ENCODE data around the gene AGPS. TPM values are rescaled to one million over a fixed set of nuclear protein-coding genes. Genes with fewer than 3 reads are reported as not detected.

AGPS gene
- total RNA-seq, 1 donor from 2014 or later, result 54.4 TPM

DNA sequence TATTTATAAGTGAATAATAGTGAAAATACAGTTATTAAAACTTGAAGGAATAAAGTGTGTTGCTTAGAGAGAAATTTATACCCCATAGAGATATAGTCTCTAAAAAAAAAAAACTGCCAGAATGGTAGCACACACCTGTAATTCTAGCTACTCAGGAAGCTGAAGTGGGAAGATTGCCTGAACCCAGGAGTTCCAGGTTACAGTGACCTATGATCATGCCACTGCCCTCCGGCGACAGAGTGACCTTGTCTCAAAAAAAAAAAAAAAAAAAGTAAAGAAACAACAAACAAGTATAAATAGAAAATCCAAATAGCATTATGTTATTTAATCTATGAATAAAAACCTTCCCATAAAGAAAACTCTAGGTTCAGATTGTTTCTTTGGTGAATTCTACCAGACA lies 7.4 kb upstream of the AGPS start:
- TF ChIP-seq, protein P1, sequence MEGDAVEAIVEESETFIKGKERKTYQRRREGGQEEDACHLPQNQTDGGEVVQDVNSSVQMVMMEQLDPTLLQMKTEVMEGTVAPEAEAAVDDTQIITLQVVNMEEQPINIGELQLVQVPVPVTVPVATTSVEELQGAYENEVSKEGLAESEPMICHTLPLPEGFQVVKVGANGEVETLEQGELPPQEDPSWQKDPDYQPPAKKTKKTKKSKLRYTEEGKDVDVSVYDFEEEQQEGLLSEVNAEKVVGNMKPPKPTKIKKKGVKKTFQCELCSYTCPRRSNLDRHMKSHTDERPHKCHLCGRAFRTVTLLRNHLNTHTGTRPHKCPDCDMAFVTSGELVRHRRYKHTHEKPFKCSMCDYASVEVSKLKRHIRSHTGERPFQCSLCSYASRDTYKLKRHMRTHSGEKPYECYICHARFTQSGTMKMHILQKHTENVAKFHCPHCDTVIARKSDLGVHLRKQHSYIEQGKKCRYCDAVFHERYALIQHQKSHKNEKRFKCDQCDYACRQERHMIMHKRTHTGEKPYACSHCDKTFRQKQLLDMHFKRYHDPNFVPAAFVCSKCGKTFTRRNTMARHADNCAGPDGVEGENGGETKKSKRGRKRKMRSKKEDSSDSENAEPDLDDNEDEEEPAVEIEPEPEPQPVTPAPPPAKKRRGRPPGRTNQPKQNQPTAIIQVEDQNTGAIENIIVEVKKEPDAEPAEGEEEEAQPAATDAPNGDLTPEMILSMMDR (IDR thresholded peaks at IDR 0.05; ENCODE audit: unreplicated experiment), result no peak
- DNase-seq (ENCODE audit: low spot score), result no peak
- Mint-ChIP-seq H3K27ac (ENCODE audit: unreplicated experiment) (no peak overlapping the region), H3K27me3 (ENCODE audit: unreplicated experiment) (no peaks in the 10 kb centered on the region), H3K36me3 (ENCODE audit: low read depth, unreplicated experiment) (peaks cover 3% of the 10 kb centered on the region), H3K4me1 (ENCODE audit: unreplicated experiment) (peaks cover 3% of the 10 kb centered on the region), H3K9me3 (ENCODE audit: unreplicated experiment) (no peaks in the 10 kb centered on the region), H3K4me3 (ENCODE audit: unreplicated experiment) (no peak overlapping the region)

DNA sequence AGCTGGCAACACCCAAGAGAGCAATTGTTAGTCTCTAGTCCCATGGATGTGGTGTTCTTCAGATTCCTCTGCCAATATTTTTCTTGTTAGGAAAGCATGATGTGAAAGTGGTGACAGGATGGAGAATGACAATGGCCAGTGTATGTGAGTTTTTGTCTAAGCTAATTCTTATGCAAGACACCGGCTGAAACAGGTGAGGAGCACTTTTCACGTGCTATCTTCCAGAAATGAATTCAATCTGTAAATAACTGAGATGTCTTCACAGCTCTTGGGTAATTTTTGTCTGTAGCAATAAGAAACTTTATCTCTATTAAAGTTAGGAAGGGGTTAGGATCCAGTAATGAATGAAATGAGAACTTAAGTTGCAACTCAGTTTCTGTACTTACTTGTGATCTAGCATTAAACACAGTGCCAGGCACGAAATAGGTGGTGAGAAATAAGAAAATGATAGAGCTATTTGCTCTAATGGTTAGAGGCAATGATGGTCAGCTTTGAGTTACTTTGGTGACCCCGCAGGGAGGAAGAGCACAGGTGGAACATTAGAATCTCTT lies 676 bp upstream of the AGPS start:
- Mint-ChIP-seq H3K27me3 (ENCODE audit: unreplicated experiment) (peaks cover 3% of the 10 kb centered on the region), H3K4me3 (ENCODE audit: unreplicated experiment) (peak overlapping the region; percentile 95), H3K36me3 (ENCODE audit: low read depth, unreplicated experiment) (no peaks in the 10 kb centered on the region), H3K9me3 (ENCODE audit: unreplicated experiment) (no peaks in the 10 kb centered on the region), H3K27ac (ENCODE audit: unreplicated experiment) (peak overlapping the region; percentile 44), H3K4me1 (ENCODE audit: unreplicated experiment) (peaks cover 24% of the 10 kb centered on the region)
- DNase-seq (ENCODE audit: low spot score), result no peak
- TF ChIP-seq, protein P1 (IDR thresholded peaks at IDR 0.05; ENCODE audit: unreplicated experiment), result no peak

DNA sequence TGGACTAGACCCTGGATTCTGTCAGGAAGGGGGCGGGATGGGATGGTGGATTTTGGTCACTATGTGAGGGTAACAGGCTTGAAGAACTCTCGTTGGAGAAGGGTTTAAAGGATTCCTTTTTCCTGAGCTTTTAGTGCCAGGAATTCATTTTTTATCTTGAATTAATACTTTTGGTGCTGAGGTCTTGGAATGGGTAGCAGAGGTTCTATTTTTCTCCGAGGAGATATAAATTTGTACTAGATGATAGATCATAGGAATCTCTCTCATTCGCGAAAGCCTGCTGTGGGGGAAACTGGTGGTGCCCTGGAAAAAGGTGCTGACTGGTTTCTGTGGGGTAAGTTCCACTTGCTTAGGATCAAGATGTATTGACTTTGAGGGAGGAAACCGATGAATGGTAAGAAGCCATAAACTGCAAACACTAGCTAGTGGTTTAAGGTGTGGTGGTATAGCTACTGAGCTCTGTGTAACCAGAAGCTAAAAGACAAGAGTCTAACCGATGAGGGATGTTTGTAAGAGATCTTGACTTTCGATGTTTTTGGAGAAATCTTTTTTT lies 706 bp downstream of the AGPS start:
- H3K4me1 Mint-ChIP-seq (ENCODE audit: unreplicated experiment), result peaks cover 24% of the 10 kb centered on the region
- TF ChIP-seq, protein P1 (IDR thresholded peaks at IDR 0.05; ENCODE audit: unreplicated experiment), result no peak

DNA sequence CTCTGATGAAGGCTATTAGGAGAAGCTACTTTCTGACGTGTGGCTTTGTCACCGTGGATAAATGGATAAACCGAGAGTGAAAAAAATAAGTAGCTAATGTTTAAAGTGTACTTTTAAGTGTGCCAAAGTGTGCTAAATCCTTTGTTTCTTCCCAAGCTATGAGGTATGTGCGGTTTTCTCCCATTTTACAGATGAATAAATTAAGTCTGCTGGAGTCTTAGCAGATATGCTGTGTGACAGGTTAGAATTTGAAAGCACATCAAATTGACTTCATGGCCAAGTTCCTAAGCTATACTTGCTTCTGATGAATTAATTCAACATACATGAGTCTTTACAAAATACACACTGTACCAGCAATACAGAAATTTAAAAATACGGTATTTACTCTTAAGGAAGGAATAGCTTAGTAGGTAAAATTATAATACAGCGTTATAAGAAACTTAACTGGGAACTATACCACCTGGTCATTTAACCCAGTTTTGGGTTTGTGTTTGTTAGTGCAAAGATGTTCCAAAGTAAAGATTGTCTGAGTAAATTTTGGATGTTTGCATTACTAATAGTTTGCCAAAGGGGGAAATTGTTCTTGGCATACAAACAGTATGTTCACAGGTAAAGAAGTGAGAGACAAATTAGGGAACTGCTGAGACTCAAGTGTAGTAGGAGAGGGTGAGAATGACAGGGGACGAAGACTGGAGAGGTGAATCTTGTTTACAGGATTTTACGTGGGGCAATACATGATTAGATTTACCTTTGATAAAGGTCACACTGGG lies 1.4 kb downstream of the AGPS start:
- Mint-ChIP-seq H3K9me3 (ENCODE audit: unreplicated experiment) (no peaks in the 10 kb centered on the region), H3K27ac (ENCODE audit: unreplicated experiment) (no peak overlapping the region), H3K4me1 (ENCODE audit: unreplicated experiment) (peaks cover 30% of the 10 kb centered on the region), H3K27me3 (ENCODE audit: unreplicated experiment) (peaks cover 3% of the 10 kb centered on the region), H3K36me3 (ENCODE audit: low read depth, unreplicated experiment) (no peaks in the 10 kb centered on the region), H3K4me3 (ENCODE audit: unreplicated experiment) (peak overlapping the region; percentile 95)
- DNase-seq (ENCODE audit: low spot score), result no peak
- TF ChIP-seq, protein P1 (IDR thresholded peaks at IDR 0.05; ENCODE audit: unreplicated experiment), result no peak

More for the DNA sequence above, 706 bp downstream of the AGPS start:
- H3K4me3 Mint-ChIP-seq (ENCODE audit: unreplicated experiment), result peak overlapping the region; percentile 95
- no peaks in the 10 kb centered on the region for H3K36me3 Mint-ChIP-seq (ENCODE audit: low read depth, unreplicated experiment)
- H3K27me3 Mint-ChIP-seq (ENCODE audit: unreplicated experiment), result peaks cover 3% of the 10 kb centered on the region
- no peaks in the 10 kb centered on the region for H3K9me3 Mint-ChIP-seq (ENCODE audit: unreplicated experiment)
- no peak for DNase-seq (ENCODE audit: low spot score)
- peak overlapping the region; percentile 50 for H3K27ac Mint-ChIP-seq (ENCODE audit: unreplicated experiment)

DNA sequence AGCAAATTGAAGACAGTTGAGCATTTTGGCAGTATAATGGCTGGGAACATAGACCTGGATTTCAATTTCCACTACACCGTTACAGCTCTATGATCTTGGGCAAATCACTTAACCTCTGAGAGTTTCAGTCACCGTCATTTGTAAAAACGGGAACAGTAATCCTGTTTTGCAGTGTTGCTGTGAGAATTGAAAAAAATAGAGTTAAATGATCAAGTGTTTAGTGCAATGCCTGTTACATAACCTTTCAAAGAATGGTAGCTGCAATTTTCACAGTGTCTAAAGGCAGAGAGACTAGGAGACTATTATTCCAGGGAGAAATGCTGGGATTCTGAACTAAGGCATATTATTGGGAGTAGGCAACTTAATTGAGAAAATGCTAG lies 2.0 kb downstream of the AGPS start:
- DNase-seq (ENCODE audit: low spot score), result no peak
- Mint-ChIP-seq H3K4me1 (ENCODE audit: unreplicated experiment) (peaks cover 35% of the 10 kb centered on the region), H3K27ac (ENCODE audit: unreplicated experiment) (no peak overlapping the region), H3K27me3 (ENCODE audit: unreplicated experiment) (peaks cover 3% of the 10 kb centered on the region), H3K36me3 (ENCODE audit: low read depth, unreplicated experiment) (no peaks in the 10 kb centered on the region), H3K9me3 (ENCODE audit: unreplicated experiment) (no peaks in the 10 kb centered on the region), H3K4me3 (ENCODE audit: unreplicated experiment) (no peak overlapping the region)
- TF ChIP-seq, protein P1 (IDR thresholded peaks at IDR 0.05; ENCODE audit: unreplicated experiment), result no peak

All from endothelial cell (in vitro differentiated cells).